CD4-positive, alpha-beta T cell treated with Interleukin-15 for 1 hour (primary cell): ENCODE measurements around the gene SNCAIP.
"Not testable (repeated sequence)": the region's sequence is repeated elsewhere in the genome, so short reads cannot be mapped to it uniquely, and the experiment has no call there.

Experiments
- DNase-seq: peaks from one replicate; pipeline ENCODE4 v3.0.0-alpha.2; 2020

SNCAIP gene

GRCh38 chr5:122362361-122362760 lies 50.3 kb downstream of the SNCAIP start:
- DNase-seq = no peak

- no peak for DNase-seq
These were observed 51.6 kb downstream of the SNCAIP start for GRCh38 chr5:122363623-122364022.

GRCh38 chr5:122366501-122366900 lies 54.5 kb downstream of the SNCAIP start:
- DNase-seq = no peak

- DNase-seq = no peak
These were observed 55.4 kb downstream of the SNCAIP start for GRCh38 chr5:122367456-122367855.

- no peak for DNase-seq
These were observed 56.6 kb downstream of the SNCAIP start for GRCh38 chr5:122368510-122369251.

GRCh38 chr5:122369253-122369815 lies 57.3 kb downstream of the SNCAIP start:
- no peak for DNase-seq

GRCh38 chr5:122371511-122372151 lies 59.6 kb downstream of the SNCAIP start:
- no peak for DNase-seq

- no peak for DNase-seq
These were observed 62.1 kb downstream of the SNCAIP start for GRCh38 chr5:122374110-122374509.

- DNase-seq = no peak
These were observed 63.8 kb downstream of the SNCAIP start for GRCh38 chr5:122375801-122376200.

- no peak for DNase-seq
These were observed 64.2 kb downstream of the SNCAIP start for GRCh38 chr5:122376250-122376649.

- DNase-seq = no peak
These were observed 65.0 kb downstream of the SNCAIP start for GRCh38 chr5:122377026-122377425.

GRCh38 chr5:122382938-122383337 lies 70.9 kb downstream of the SNCAIP start:
- not testable (repeated sequence) for DNase-seq

GRCh38 chr5:122384739-122385235 lies 72.8 kb downstream of the SNCAIP start:
- DNase-seq = no peak

- no peak for DNase-seq
These were observed 73.2 kb downstream of the SNCAIP start for GRCh38 chr5:122385286-122385685.

- DNase-seq = no peak
These were observed 73.8 kb downstream of the SNCAIP start for GRCh38 chr5:122385808-122386207.

- no peak for DNase-seq
These were observed 78.1 kb downstream of the SNCAIP start for GRCh38 chr5:122390154-122390553.

- no peak for DNase-seq
These were observed 78.7 kb downstream of the SNCAIP start for GRCh38 chr5:122390694-122391093.

GRCh38 chr5:122391621-122392020 lies 79.6 kb downstream of the SNCAIP start:
- no peak for DNase-seq

GRCh38 chr5:122392224-122392623 lies 80.2 kb downstream of the SNCAIP start:
- no peak for DNase-seq

GRCh38 chr5:122392824-122393223 lies 80.8 kb downstream of the SNCAIP start:
- DNase-seq = no peak

GRCh38 chr5:122394284-122394930 lies 82.4 kb downstream of the SNCAIP start:
- no peak for DNase-seq

GRCh38 chr5:122398016-122398415 lies 86.0 kb downstream of the SNCAIP start:
- DNase-seq = no peak

- DNase-seq = no peak
These were observed 88.3 kb downstream of the SNCAIP start for GRCh38 chr5:122400341-122400740.

GRCh38 chr5:122400938-122401337 lies 88.9 kb downstream of the SNCAIP start:
- DNase-seq = no peak
